ENCODE measurements around the gene SLC19A2.

DNA sequence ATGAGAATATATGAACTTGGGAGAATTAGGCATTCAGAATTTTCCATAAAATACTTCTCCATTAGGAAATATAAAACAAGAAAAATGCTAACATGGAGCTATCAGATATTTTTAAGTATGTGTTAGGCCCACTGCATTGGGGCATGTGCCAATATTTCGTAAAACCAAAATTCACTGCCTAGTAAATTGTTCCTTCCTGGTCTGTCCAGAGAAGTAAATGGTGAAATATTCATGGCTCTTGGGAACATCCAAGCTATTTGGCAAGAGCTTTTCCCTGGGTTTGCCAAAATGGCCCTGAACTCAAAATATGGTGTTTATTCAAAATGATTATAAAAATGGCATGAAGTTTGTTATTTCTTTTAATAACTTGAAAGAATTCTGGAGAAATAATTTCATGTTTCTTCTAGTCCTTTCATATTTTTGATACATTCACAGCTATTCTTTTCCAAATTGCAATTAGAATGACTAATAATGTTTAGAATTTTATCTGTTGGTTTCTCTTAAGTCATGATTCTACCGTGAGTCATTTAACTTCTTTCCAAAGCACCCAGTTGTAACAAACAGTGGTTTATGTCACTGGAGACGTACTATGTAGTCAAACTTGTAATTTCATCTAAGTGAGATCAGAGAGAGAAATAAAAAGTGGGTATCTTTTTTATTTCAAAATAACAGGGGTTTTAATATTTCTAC, 25.7 kb upstream of the SLC19A2 start:
- TF ChIP-seq, protein P1, sequence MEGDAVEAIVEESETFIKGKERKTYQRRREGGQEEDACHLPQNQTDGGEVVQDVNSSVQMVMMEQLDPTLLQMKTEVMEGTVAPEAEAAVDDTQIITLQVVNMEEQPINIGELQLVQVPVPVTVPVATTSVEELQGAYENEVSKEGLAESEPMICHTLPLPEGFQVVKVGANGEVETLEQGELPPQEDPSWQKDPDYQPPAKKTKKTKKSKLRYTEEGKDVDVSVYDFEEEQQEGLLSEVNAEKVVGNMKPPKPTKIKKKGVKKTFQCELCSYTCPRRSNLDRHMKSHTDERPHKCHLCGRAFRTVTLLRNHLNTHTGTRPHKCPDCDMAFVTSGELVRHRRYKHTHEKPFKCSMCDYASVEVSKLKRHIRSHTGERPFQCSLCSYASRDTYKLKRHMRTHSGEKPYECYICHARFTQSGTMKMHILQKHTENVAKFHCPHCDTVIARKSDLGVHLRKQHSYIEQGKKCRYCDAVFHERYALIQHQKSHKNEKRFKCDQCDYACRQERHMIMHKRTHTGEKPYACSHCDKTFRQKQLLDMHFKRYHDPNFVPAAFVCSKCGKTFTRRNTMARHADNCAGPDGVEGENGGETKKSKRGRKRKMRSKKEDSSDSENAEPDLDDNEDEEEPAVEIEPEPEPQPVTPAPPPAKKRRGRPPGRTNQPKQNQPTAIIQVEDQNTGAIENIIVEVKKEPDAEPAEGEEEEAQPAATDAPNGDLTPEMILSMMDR (optimal IDR thresholded peaks at IDR 0.05 in 1 of 3, IDR thresholded peaks at IDR 0.05 in 1 of 3, conservative IDR thresholded peaks at IDR 0.05 in 1 of 3; ENCODE audit: extremely low read depth in 1 of 3, insufficient read depth in 2 of 3, low read length in 3 of 3): no peak
- no peak for TF ChIP-seq EZH2 (IDR thresholded peaks at IDR 0.05; ENCODE audit: low read length)

Data from keratinocyte (primary cell).